HEK293 (cell line): ENCODE measurements around the gene HYAL4.

Experiments
- CTCF ChIA-PET: fragments of 350-600 bp; formaldehyde crosslinking; extraction: SDS; loops from one replicate; lab custom pipeline; 2021; ENCODE audit warnings: antibody characterized with exemption; lab: Yijun Ruan, JAX
- POLR2A ChIA-PET: fragments of 300-600 bp; formaldehyde crosslinking; extraction: SDS; loops from one replicate; lab custom pipeline; 2020; ENCODE audit warnings: antibody characterized with exemption, inconsistent platforms; lab: Yijun Ruan, JAX
- H3K27ac ChIP-seq: fragments of 200-500 bp; sonication (Bioruptor generic); 2 replicates; pipeline ENCODE4 v1.5.1; 2014; ENCODE audit warnings: low read depth, low read length, control low read depth, inconsistent platforms; ENCODE audit errors: extremely low read depth
- H3K36me3 ChIP-seq, 2 experiments: fragments of 200-500 bp in 1 of 2; sonication (Bioruptor generic) in 1 of 2; 1 replicate in 1 of 2; 2 replicates in 1 of 2; pipeline ENCODE4 v1.5.1; 2014 to 2017; ENCODE audit warnings: inconsistent platforms in 2 of 2, low read length in 2 of 2; ENCODE audit not compliant: control insufficient read depth in 2 of 2, insufficient read depth in 1 of 2
- H3K4me1 ChIP-seq: fragments of 200-500 bp; sonication (Bioruptor generic); 2 replicates; pipeline ENCODE4 v1.5.1; 2014; ENCODE audit warnings: mild to moderate bottlenecking, low read length, inconsistent platforms; ENCODE audit not compliant: control insufficient read depth, insufficient read depth
- H3K4me3 ChIP-seq: 2 replicates; pipeline ENCODE4 v1.5.1; 2011; ENCODE audit warnings: low read depth, mild to moderate bottlenecking, control low read depth, low read length, moderate library complexity
- H3K9me3 ChIP-seq: fragments of 200-500 bp; sonication (Bioruptor generic); 2 replicates; pipeline ENCODE4 v1.5.1; 2014; ENCODE audit warnings: low read depth, low read length, inconsistent platforms; ENCODE audit not compliant: control insufficient read depth, insufficient read depth
- BCL11A ChIP-seq: fragments of 450-650 bp; formaldehyde crosslinking; IDR thresholded peaks from 2 replicates; pipeline ENCODE4 v1.5.1; 2016; ENCODE audit warnings: low read depth, missing biosample characterization, missing genetic modification characterization
- HIC1 ChIP-seq: fragments of 450-650 bp; formaldehyde crosslinking; IDR thresholded peaks from 2 replicates; pipeline ENCODE4 v1.5.1; 2016; ENCODE audit warnings: missing biosample characterization, missing genetic modification characterization
- HOXA7 ChIP-seq: sonication (generic); formaldehyde crosslinking; IDR thresholded peaks from 2 replicates; pipeline ENCODE4 v1.8.1; 2022; ENCODE audit warnings: missing genetic modification reagents, borderline replicate concordance
- INSM2 ChIP-seq: fragments of 450-650 bp; formaldehyde crosslinking; IDR thresholded peaks from 2 replicates; pipeline ENCODE4 v1.5.1; 2016; ENCODE audit warnings: missing biosample characterization, missing genetic modification characterization
- KLF1 ChIP-seq: fragments of 450-650 bp; formaldehyde crosslinking; IDR thresholded peaks from 2 replicates; pipeline ENCODE4 v1.5.1; 2016; ENCODE audit warnings: missing biosample characterization, missing genetic modification characterization
- KLF10 ChIP-seq: fragments of 450-650 bp; IDR thresholded peaks from 2 replicates; pipeline ENCODE4 v1.5.1; 2018; ENCODE audit warnings: missing biosample characterization, mild to moderate bottlenecking, missing genetic modification characterization
- KLF16 ChIP-seq: fragments of 450-650 bp; formaldehyde crosslinking; IDR thresholded peaks from 2 replicates; pipeline ENCODE4 v1.5.1; 2017; ENCODE audit warnings: missing biosample characterization, missing genetic modification characterization
- KLF8 ChIP-seq: fragments of 450-650 bp; formaldehyde crosslinking; IDR thresholded peaks from 2 replicates; pipeline ENCODE4 v1.5.1; 2016; ENCODE audit warnings: missing biosample characterization, missing genetic modification characterization
- OSR2 ChIP-seq: fragments of 450-650 bp; formaldehyde crosslinking; IDR thresholded peaks from 2 replicates; pipeline ENCODE4 v1.5.1; 2016; ENCODE audit warnings: missing biosample characterization, missing genetic modification characterization
- OVOL3 ChIP-seq: fragments of 450-650 bp; formaldehyde crosslinking; IDR thresholded peaks from 2 replicates; pipeline ENCODE4 v1.5.1; 2016; ENCODE audit warnings: missing biosample characterization, missing genetic modification characterization
- PRDM1 ChIP-seq: fragments of 450-650 bp; formaldehyde crosslinking; IDR thresholded peaks from 2 replicates; pipeline ENCODE4; 2016; ENCODE audit warnings: missing biosample characterization, missing genetic modification characterization
- PRDM4 ChIP-seq: fragments of 450-650 bp; formaldehyde crosslinking; IDR thresholded peaks from 2 replicates; pipeline ENCODE4 v1.5.1; 2017; ENCODE audit warnings: missing biosample characterization, missing genetic modification characterization
- SP3 ChIP-seq: fragments of 450-650 bp; formaldehyde crosslinking; IDR thresholded peaks from 2 replicates; pipeline ENCODE4 v1.5.1; 2016; ENCODE audit warnings: missing biosample characterization, missing genetic modification characterization
- TCF7L2 ChIP-seq: IDR thresholded peaks from 2 replicates; pipeline ENCODE4 v1.6.1; 2011; ENCODE audit warnings: low read depth, mild to moderate bottlenecking, inconsistent platforms, low read length, moderate library complexity, borderline replicate concordance
- WT1 ChIP-seq: fragments of 450-650 bp; formaldehyde crosslinking; IDR thresholded peaks from 2 replicates; pipeline ENCODE4 v1.5.1; 2016; ENCODE audit warnings: missing biosample characterization, missing genetic modification characterization
- ZFP69B ChIP-seq: fragments of 450-650 bp; formaldehyde crosslinking; IDR thresholded peaks from 2 replicates; pipeline ENCODE4 v1.5.1; 2016; ENCODE audit warnings: missing biosample characterization, missing genetic modification characterization
- ZNF138 ChIP-seq: fragments of 450-650 bp; formaldehyde crosslinking; IDR thresholded peaks from 2 replicates; pipeline ENCODE4 v1.5.1; 2016; ENCODE audit warnings: missing biosample characterization, missing genetic modification characterization, borderline replicate concordance
- ZNF140 ChIP-seq: fragments of 450-650 bp; formaldehyde crosslinking; IDR thresholded peaks from 2 replicates; pipeline ENCODE4 v1.5.1; 2016; ENCODE audit warnings: missing biosample characterization, missing genetic modification characterization
- ZNF280D ChIP-seq: fragments of 450-650 bp; formaldehyde crosslinking; IDR thresholded peaks from 2 replicates; pipeline ENCODE4 v1.5.1; 2016; ENCODE audit warnings: missing biosample characterization, missing genetic modification characterization
- ZNF324 ChIP-seq: fragments of 450-650 bp; formaldehyde crosslinking; IDR thresholded peaks from 2 replicates; pipeline ENCODE4 v1.5.1; 2016; ENCODE audit warnings: missing biosample characterization, missing genetic modification characterization
- ZNF37A ChIP-seq: fragments of 450-650 bp; IDR thresholded peaks from 2 replicates; pipeline ENCODE4 v1.5.1; 2018; ENCODE audit warnings: missing biosample characterization, missing genetic modification characterization
- ZNF391 ChIP-seq: fragments of 450-650 bp; formaldehyde crosslinking; IDR thresholded peaks from 2 replicates; pipeline ENCODE4 v1.5.1; 2016; ENCODE audit warnings: low read depth, missing biosample characterization, missing genetic modification characterization, borderline replicate concordance
- ZNF394 ChIP-seq: fragments of 450-650 bp; formaldehyde crosslinking; IDR thresholded peaks from 2 replicates; pipeline ENCODE4 v1.5.1; 2016; ENCODE audit warnings: missing biosample characterization, missing genetic modification characterization, mild to moderate bottlenecking, moderate library complexity, borderline replicate concordance
- ZNF549 ChIP-seq: fragments of 450-650 bp; IDR thresholded peaks from 2 replicates; pipeline ENCODE4 v1.5.1; 2018; ENCODE audit warnings: missing biosample characterization, missing genetic modification characterization, mild to moderate bottlenecking, inconsistent platforms, moderate library complexity
- ZNF639 ChIP-seq: fragments of 450-650 bp; formaldehyde crosslinking; IDR thresholded peaks from 2 replicates; pipeline ENCODE4 v1.5.1; 2016; ENCODE audit warnings: missing biosample characterization, missing genetic modification characterization
- ZSCAN23 ChIP-seq: fragments of 450-650 bp; formaldehyde crosslinking; IDR thresholded peaks from 2 replicates; pipeline ENCODE4 v1.5.1; 2016; ENCODE audit warnings: missing biosample characterization, missing genetic modification characterization

The HYAL4 gene

GRCh38 chr7:123797673-123798531 is 47.1 kb upstream of the HYAL4 start:
- Histone ChIP-seq H3K4me3 (no peak overlapping the region), H3K9me3 (no peaks in the 10 kb centered on the region), H3K36me3 (no peaks in the 10 kb centered on the region), H3K4me1 (peaks cover 13% of the 10 kb centered on the region; the same call in 1 of the 2 replicates), H3K27ac (peak overlapping the region; percentile 19; the same call in 1 of the 2 replicates)
- ChIA-PET CTCF (interaction anchor here (0.6 to 5.3 kb wide), 39 partner anchors 9 to 982 kb away, joined by 3 to 74 read pairs (median 4); partner anchors contain the start of gene WASL), POLR2A (interaction anchor here (1.0 to 2.3 kb wide), 2 partner anchors 49 to 75 kb away, joined by 3 to 14 read pairs; partner anchors contain the start of gene WASL)
- TF ChIP-seq ZSCAN23 (peak; percentile 90; the same call in 1 of the 2 replicates), KLF10 (tag by site-specific recombination) (peak; percentile 95), KLF1 (tag by site-specific recombination) (peak; percentile 86), OSR2 (tag by site-specific recombination) (peak; percentile 93), ZNF324 (tag by site-specific recombination) (0 out of 2 replicates have a peak, but pooled peaks have one; percentile 45), ZNF140 (tag by site-specific recombination) (no peak), OVOL3 (tag by site-specific recombination) (no peak), KLF16 (0 out of 2 replicates have a peak, but pooled peaks have one; percentile 30), ZNF138 (no peak), ZNF639 (tag by site-specific recombination) (peak; percentile 60; the same call in 1 of the 2 replicates), TCF7L2 (peak; percentile 74), ZFP69B (tag by site-specific recombination) (0 out of 2 replicates have a peak, but pooled peaks have one; percentile 31), HOXA7 (no peak), ZNF37A (tag by site-specific recombination) (no peak), KLF8 (tag by site-specific recombination) (peak; percentile 82), SP3 (peak; percentile 27; the same call in 1 of the 2 replicates), WT1 (tag by site-specific recombination) (peak; percentile 66), ZNF391 (tag by site-specific recombination) (peak; percentile 52; the same call in 1 of the 2 replicates), ZNF394 (tag by site-specific recombination) (0 out of 2 replicates have a peak, but pooled peaks have one; percentile 48), BCL11A (tag by site-specific recombination) (0 out of 2 replicates have a peak, but pooled peaks have one; percentile 62), HIC1 (peak; percentile 83), PRDM1 (tag by site-specific recombination) (peak; percentile 83), ZNF549 (tag by site-specific recombination) (no peak), INSM2 (tag by site-specific recombination) (peak; percentile 56; the same call in 1 of the 2 replicates), PRDM4 (tag by site-specific recombination) (peak; percentile 77), ZNF280D (tag by site-specific recombination) (no peak)
